Smooth muscle cell (in vitro differentiated cells): ENCODE results near the gene MAP3K9. TPM values are rescaled to one million over a fixed set of nuclear protein-coding genes. Genes with fewer than 3 reads are reported as not detected.
"Not testable (repeated sequence)": the region's sequence is repeated elsewhere in the genome, so short reads cannot be mapped to it uniquely, and the experiment has no call there.

Source experiments
- DNase-seq: peaks from one replicate; lab custom pipeline; 2025; ENCODE audit not compliant: unreplicated experiment; lab: John Stamatoyannopoulos, UW
- H2AFZ ChIP-seq: fragments of 200-600 bp; sonication (generic); 2 replicates; pipeline ENCODE4 v1.6.0; 2016; ENCODE audit warnings: antibody characterized with exemption, low read depth, mild to moderate bottlenecking
- H3F3A ChIP-seq: fragments of 200-600 bp; sonication (generic); 2 replicates; pipeline ENCODE4 v1.6.0; 2017; ENCODE audit warnings: antibody characterized with exemption, low read depth
- H3K27ac ChIP-seq: fragments of 200-600 bp; sonication (generic); 2 replicates; pipeline ENCODE4 v1.5.1; 2016; ENCODE audit warnings: low read depth, mild to moderate bottlenecking
- H3K27me3 ChIP-seq: fragments of 200-600 bp; sonication (generic); 2 replicates; pipeline ENCODE4 v1.6.1; 2016; ENCODE audit warnings: low read depth, mild to moderate bottlenecking
- H3K36me3 ChIP-seq: fragments of 200-600 bp; sonication (generic); 2 replicates; pipeline ENCODE4 v1.5.1; 2016; ENCODE audit warnings: low read depth
- H3K4me1 ChIP-seq: fragments of 200-600 bp; sonication (generic); 2 replicates; pipeline ENCODE4 v1.5.1; 2016; ENCODE audit warnings: low read depth
- H3K4me2 ChIP-seq: fragments of 200-600 bp; sonication (generic); 2 replicates; pipeline ENCODE4 v1.6.0; 2016; ENCODE audit warnings: mild to moderate bottlenecking
- H3K4me3 ChIP-seq: fragments of 200-600 bp; sonication (generic); 2 replicates; pipeline ENCODE4 v1.5.1; 2016; ENCODE audit warnings: mild to moderate bottlenecking
- H3K79me2 ChIP-seq: fragments of 200-600 bp; sonication (generic); 2 replicates; pipeline ENCODE4 v1.6.0; 2016; ENCODE audit warnings: low read depth, mild to moderate bottlenecking
- H3K9ac ChIP-seq: fragments of 200-600 bp; sonication (generic); 2 replicates; pipeline ENCODE4 v1.6.0; 2016; ENCODE audit warnings: low read depth
- H3K9me3 ChIP-seq: fragments of 200-600 bp; sonication (generic); replicated peaks from 2 replicates; pipeline ENCODE4 v1.5.1; 2016; ENCODE audit warnings: low read depth
- H4K20me1 ChIP-seq: fragments of 200-600 bp; sonication (generic); 2 replicates; pipeline ENCODE4 v1.6.0; 2016; ENCODE audit warnings: low read depth
- WGBS: methylation state at CpG from one replicate; pipeline ENCODE4 v1.1.7; 2016; ENCODE audit warnings: low lambda C conversion rate; 5-methylcytosine and 5-hydroxymethylcytosine counted together
- polyA plus RNA-seq: library from polyadenylated mRNA; unstranded; fragments of >200 nt; fragmentation: Nextera tagmentation; extraction: Ambion mirVana; gene quantifications from 2 replicates; pipeline ENCODE4 v1.2.1, GENCODE V29; 2016
- total RNA-seq: library from RNA; depleted of rRNA; stranded (reverse); fragments of >200 nt; gene quantifications from 2 replicates; pipeline ENCODE4 v1.2.3, GENCODE V29; 2014
- TF ChIP-seq, protein P1 (sequence below): fragments of 200-600 bp; sonication (generic); IDR thresholded peaks from 2 replicates; pipeline ENCODE4 v1.5.1; 2017; ENCODE audit warnings: borderline replicate concordance, mild to moderate bottlenecking, antibody characterized with exemption; ENCODE audit not compliant: insufficient read depth, poor library complexity, severe bottlenecking

Gene MAP3K9
- total and polyA plus RNA-seq, 2 experiments from 2014 or later, result 0.22 to 2.4 TPM

DNA sequence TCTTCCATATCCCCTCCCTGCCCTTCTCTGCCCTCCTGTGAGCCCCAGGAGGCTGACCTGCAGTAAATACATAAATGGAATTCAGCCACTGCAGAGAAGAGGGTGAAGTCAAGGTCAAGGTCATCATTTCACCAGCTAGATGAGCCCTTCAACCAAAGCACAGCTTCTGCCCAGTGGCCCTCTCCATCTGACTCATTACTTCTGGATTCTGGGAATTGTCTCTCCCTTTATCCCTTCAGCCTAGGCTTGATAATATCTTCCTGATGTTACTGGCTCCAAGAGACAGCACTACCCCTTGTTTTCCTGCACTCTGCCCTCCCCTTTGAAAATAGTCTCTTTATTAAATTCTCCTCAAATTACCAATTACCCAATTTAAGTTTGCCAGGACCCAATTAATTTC, 103.1 kb downstream of the MAP3K9 start:
- H3K9me3 ChIP-seq, result no peaks in the 10 kb centered on the region
- H3K36me3 ChIP-seq, result no peaks in the 10 kb centered on the region
- DNase-seq, result no peak
- TF ChIP-seq, protein P1, sequence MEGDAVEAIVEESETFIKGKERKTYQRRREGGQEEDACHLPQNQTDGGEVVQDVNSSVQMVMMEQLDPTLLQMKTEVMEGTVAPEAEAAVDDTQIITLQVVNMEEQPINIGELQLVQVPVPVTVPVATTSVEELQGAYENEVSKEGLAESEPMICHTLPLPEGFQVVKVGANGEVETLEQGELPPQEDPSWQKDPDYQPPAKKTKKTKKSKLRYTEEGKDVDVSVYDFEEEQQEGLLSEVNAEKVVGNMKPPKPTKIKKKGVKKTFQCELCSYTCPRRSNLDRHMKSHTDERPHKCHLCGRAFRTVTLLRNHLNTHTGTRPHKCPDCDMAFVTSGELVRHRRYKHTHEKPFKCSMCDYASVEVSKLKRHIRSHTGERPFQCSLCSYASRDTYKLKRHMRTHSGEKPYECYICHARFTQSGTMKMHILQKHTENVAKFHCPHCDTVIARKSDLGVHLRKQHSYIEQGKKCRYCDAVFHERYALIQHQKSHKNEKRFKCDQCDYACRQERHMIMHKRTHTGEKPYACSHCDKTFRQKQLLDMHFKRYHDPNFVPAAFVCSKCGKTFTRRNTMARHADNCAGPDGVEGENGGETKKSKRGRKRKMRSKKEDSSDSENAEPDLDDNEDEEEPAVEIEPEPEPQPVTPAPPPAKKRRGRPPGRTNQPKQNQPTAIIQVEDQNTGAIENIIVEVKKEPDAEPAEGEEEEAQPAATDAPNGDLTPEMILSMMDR, result no peak
- H4K20me1 ChIP-seq, result no peaks in the 10 kb centered on the region
- no peaks in the 10 kb centered on the region for H3K4me1 ChIP-seq
- H2AFZ ChIP-seq, result no peak overlapping the region
- no peaks in the 10 kb centered on the region for H3K79me2 ChIP-seq
- no peaks in the 10 kb centered on the region for H3K27me3 ChIP-seq
- peak overlapping the region; percentile 23 for H3K4me2 ChIP-seq
- peak overlapping the region; percentile 48 for H3K27ac ChIP-seq
- no peak overlapping the region for H3K9ac ChIP-seq
- no peak overlapping the region for H3K4me3 ChIP-seq
- peaks cover 3% of the 10 kb centered on the region for H3F3A ChIP-seq

DNA sequence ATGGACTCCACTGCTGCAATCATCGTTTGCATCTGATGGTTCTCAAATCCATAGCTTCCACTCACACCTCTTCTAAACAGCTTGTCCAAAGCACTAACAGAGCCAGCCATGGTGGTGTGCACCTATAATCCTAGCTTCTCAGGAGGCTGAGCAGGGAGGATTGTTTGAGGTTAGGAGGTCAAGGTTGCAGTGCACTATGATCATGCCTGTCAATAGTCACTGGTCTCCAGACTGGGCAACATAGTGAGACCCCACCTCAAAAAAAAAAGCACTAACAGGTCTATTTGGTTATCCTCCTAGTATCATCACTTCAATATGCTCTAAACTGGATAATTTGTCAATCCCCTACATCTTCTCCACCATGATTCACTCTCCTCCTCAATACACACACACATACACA, 104.4 kb downstream of the MAP3K9 start:
- no peaks in the 10 kb centered on the region for H3K36me3 ChIP-seq
- no peaks in the 10 kb centered on the region for H3K79me2 ChIP-seq
- WGBS, result 96% methylated on average over 1 of the region's 1 CpG
- no peaks in the 10 kb centered on the region for H3K4me1 ChIP-seq
- no peaks in the 10 kb centered on the region for H4K20me1 ChIP-seq
- H3K4me3 ChIP-seq, result no peak overlapping the region
- DNase-seq, result no peak
- H2AFZ ChIP-seq, result no peak overlapping the region
- H3F3A ChIP-seq, result peaks cover 3% of the 10 kb centered on the region
- H3K27ac ChIP-seq, result no peak overlapping the region
- TF ChIP-seq, protein P1, result no peak
- no peak overlapping the region for H3K9ac ChIP-seq
- H3K4me2 ChIP-seq, result no peak overlapping the region
- no peaks in the 10 kb centered on the region for H3K9me3 ChIP-seq
- H3K27me3 ChIP-seq, result no peaks in the 10 kb centered on the region

DNA sequence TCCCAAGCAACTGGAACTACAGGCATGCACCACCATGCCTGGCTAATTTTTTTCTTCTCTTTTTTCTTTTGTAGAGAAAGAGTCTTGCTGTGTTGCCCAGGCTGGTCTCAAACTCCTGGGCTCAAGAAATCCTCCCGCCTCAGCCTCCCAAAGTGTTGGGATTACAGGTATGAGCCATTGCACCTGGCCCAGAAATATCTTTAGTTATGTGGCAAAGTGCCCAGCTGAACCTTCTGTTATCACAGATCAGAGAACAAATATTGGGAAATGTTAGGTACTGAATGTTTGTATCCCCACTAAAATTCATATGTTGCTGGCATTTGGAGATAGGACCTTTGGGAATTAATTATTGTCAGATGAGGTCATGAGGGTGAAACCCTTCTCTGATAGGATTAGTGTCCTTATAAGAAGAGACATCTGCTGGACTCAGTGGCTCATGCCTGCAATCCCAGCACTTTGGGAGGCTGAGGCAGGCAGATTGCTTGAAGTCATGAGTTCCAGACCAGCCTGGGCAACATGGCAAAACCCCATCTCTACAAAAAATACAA, 105.6 kb downstream of the MAP3K9 start:
- H3K79me2 ChIP-seq, DNase-seq, H3K4me1 ChIP-seq, H3K9me3 ChIP-seq, H3F3A ChIP-seq, H3K36me3 ChIP-seq, H3K4me3 ChIP-seq, H3K27ac ChIP-seq, H3K4me2 ChIP-seq, H2AFZ ChIP-seq, H3K27me3 ChIP-seq, H3K9ac ChIP-seq, H4K20me1 ChIP-seq: not testable (repeated sequence)
- WGBS, result 100% methylated on average over 1 of the region's 1 CpG

DNA sequence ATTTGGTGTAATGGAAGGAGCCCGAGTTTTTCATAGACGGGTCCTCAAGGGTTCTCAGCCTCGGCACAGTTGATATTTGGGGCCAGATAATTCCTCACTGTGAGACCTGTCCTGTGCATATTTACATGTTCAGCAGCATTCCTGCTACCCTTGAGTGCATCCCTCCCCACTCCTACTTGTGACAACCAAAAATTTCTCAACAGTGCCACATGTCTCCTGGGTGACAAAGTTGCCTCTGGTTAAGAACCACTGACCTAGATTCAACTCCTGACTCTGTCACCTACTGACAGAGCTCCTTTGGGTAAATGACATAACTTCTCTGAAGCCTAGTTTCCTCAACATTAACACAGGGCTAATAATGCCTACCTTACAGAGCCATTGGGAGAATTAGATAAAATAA, 107.2 kb downstream of the MAP3K9 start:
- H3K27ac ChIP-seq, result no peak overlapping the region
- no peak overlapping the region for H3K4me2 ChIP-seq
- H3K4me3 ChIP-seq, result no peak overlapping the region
- H3F3A ChIP-seq, result no peaks in the 10 kb centered on the region
- H3K9me3 ChIP-seq, result no peaks in the 10 kb centered on the region
- H3K4me1 ChIP-seq, result no peaks in the 10 kb centered on the region
- 83% methylated on average over 3 of the region's 3 CpGs for WGBS
- TF ChIP-seq, protein P1, result no peak
- no peaks in the 10 kb centered on the region for H3K79me2 ChIP-seq
- H3K9ac ChIP-seq, result no peak overlapping the region
- no peaks in the 10 kb centered on the region for H4K20me1 ChIP-seq
- no peak for DNase-seq
- H2AFZ ChIP-seq, result no peak overlapping the region
- H3K27me3 ChIP-seq, result no peaks in the 10 kb centered on the region
- H3K36me3 ChIP-seq, result no peaks in the 10 kb centered on the region
